ENCODE results near the gene MGMT.

DNA sequence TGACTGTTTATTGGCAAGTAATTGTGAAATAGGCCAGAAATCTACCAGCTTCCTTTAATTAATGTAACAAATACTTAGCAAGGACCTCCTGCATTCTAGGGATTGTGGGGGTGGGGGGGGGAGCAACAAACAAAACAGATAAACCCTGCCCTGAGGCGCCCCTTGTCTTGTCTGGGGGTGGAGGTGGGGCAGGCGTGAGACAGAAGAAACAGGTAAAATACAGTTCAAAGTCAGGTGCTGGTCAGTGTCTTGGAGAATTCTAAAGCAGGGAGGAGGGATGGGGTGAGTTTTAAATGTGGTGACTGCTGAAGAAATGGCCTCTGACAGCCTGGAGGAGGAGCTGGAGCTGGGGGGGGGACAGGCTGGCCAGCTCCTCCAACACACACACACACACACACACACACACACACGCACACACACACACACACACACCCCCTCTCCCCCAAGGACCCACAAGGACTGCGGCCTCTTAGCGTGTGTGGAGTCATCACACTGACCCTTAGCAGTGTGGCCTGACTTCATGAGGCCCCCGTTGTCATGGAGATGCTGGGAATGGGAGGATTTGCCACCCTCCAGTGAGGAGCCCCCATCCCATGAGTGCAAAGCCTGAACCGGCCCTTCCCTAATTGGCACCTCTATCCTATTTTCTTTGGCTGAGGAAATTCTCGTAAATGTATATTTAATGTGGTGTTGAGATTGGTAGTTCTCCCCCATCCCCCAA is 190.4 kb downstream of the MGMT start:
- TF ChIP-seq, protein P1, sequence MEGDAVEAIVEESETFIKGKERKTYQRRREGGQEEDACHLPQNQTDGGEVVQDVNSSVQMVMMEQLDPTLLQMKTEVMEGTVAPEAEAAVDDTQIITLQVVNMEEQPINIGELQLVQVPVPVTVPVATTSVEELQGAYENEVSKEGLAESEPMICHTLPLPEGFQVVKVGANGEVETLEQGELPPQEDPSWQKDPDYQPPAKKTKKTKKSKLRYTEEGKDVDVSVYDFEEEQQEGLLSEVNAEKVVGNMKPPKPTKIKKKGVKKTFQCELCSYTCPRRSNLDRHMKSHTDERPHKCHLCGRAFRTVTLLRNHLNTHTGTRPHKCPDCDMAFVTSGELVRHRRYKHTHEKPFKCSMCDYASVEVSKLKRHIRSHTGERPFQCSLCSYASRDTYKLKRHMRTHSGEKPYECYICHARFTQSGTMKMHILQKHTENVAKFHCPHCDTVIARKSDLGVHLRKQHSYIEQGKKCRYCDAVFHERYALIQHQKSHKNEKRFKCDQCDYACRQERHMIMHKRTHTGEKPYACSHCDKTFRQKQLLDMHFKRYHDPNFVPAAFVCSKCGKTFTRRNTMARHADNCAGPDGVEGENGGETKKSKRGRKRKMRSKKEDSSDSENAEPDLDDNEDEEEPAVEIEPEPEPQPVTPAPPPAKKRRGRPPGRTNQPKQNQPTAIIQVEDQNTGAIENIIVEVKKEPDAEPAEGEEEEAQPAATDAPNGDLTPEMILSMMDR (IDR thresholded peaks at IDR 0.05; ENCODE audit: low read depth, low read length, missing input control), result no peak
- TF ChIP-seq RAD21 (IDR thresholded peaks at IDR 0.05) (no peak), YY1 (IDR thresholded peaks at IDR 0.05) (no peak), SP1 (IDR thresholded peaks at IDR 0.05) (no peak), GABPA (IDR thresholded peaks at IDR 0.05 in 1 of 2, conservative IDR thresholded peaks at IDR 0.05 in 1 of 2) (no peak), TAF1 (conservative IDR thresholded peaks at IDR 0.05) (no peak), NR2F2 (IDR thresholded peaks at IDR 0.05) (no peak), JUND (IDR thresholded peaks at IDR 0.05) (no peak), FOXA2 (IDR thresholded peaks at IDR 0.05) (no peak)
- TF ChIP-seq, protein P2, sequence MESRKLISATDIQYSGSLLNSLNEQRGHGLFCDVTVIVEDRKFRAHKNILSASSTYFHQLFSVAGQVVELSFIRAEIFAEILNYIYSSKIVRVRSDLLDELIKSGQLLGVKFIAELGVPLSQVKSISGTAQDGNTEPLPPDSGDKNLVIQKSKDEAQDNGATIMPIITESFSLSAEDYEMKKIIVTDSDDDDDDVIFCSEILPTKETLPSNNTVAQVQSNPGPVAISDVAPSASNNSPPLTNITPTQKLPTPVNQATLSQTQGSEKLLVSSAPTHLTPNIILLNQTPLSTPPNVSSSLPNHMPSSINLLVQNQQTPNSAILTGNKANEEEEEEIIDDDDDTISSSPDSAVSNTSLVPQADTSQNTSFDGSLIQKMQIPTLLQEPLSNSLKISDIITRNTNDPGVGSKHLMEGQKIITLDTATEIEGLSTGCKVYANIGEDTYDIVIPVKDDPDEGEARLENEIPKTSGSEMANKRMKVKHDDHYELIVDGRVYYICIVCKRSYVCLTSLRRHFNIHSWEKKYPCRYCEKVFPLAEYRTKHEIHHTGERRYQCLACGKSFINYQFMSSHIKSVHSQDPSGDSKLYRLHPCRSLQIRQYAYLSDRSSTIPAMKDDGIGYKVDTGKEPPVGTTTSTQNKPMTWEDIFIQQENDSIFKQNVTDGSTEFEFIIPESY (IDR thresholded peaks at IDR 0.05), result no peak
- TF ChIP-seq, protein P3, sequence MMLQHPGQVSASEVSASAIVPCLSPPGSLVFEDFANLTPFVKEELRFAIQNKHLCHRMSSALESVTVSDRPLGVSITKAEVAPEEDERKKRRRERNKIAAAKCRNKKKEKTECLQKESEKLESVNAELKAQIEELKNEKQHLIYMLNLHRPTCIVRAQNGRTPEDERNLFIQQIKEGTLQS (IDR thresholded peaks at IDR 0.05), result no peak

Measured in liver (tissue), 3 donors.